Measurements from ENCODE around the gene LGALSL.

LGALSL gene

GRCh38 chr2:64457524-64457923 is 3.6 kb downstream of the LGALSL start:
- Histone ChIP-seq H3K4me3 (ENCODE audit: low read depth in 1 of 2, low read length in 2 of 2) (no peak overlapping the region), H3K36me3 (ENCODE audit: control insufficient read depth in 1 of 2, insufficient read depth in 2 of 2, low read length in 2 of 2) (peaks cover 14 to 28% of the 10 kb centered on the region in 2 donors), H3K9ac (ENCODE audit: low read depth in 1 of 2, low read length in 2 of 2) (no peak overlapping the region), H3K27ac (ENCODE audit: low read depth, low read length) (no peak overlapping the region), H3K27me3 (ENCODE audit: control insufficient read depth in 1 of 2, insufficient read depth in 2 of 2, low read length in 2 of 2) (no peaks in the 10 kb centered on the region), H3K9me3 (ENCODE audit: control insufficient read depth in 1 of 2, low read length in 2 of 2) (no peaks in the 10 kb centered on the region), H3K4me1 (ENCODE audit: control insufficient read depth in 1 of 2, insufficient read depth in 2 of 2, low read length in 2 of 2) (peaks cover 16 to 28% of the 10 kb centered on the region in 2 donors)

DNA sequence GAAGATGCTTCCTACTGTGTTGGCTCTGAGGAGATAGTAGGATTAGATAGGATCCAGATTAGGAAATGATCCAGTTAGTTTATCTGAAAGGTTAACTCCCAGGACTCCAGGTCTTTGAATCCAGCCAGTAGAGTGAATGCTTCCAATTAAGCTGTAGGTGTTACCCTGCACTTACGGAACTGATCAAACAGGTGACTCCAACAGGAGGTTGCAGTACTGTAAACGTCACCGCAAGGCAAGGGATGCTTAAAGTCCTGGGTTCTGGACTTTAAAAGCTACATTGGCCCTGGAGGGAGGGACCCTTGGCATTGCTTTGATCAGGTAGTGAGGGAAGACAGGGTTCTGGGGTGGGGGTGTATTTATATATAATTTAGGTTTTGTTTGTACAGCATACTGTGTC is 5.6 kb downstream of the LGALSL start:
- Histone ChIP-seq H3K4me1 (ENCODE audit: control insufficient read depth in 1 of 2, insufficient read depth in 2 of 2, low read length in 2 of 2) (peaks cover 6 to 16% of the 10 kb centered on the region in 2 donors), H3K9me3 (ENCODE audit: control insufficient read depth in 1 of 2, low read length in 2 of 2) (no peaks in the 10 kb centered on the region), H3K4me3 (ENCODE audit: low read depth in 1 of 2, low read length in 2 of 2) (no peak overlapping the region)

GRCh38 chr2:64460330-64460729 is 6.4 kb downstream of the LGALSL start:
- Histone ChIP-seq H3K9me3 (ENCODE audit: control insufficient read depth in 1 of 2, low read length in 2 of 2) (no peaks in the 10 kb centered on the region), H3K9ac (ENCODE audit: low read depth in 1 of 2, low read length in 2 of 2) (no peak overlapping the region), H3K4me1 (ENCODE audit: control insufficient read depth in 1 of 2, insufficient read depth in 2 of 2, low read length in 2 of 2) (peaks cover 3 to 12% of the 10 kb centered on the region in 2 donors), H3K27me3 (ENCODE audit: control insufficient read depth in 1 of 2, insufficient read depth in 2 of 2, low read length in 2 of 2) (no peaks in the 10 kb centered on the region), H3K36me3 (ENCODE audit: control insufficient read depth in 1 of 2, insufficient read depth in 2 of 2, low read length in 2 of 2) (peaks cover 14 to 28% of the 10 kb centered on the region in 2 donors), H3K4me3 (ENCODE audit: low read depth in 1 of 2, low read length in 2 of 2) (no peak overlapping the region), H3K27ac (ENCODE audit: low read depth, low read length) (no peak overlapping the region)

More for the DNA sequence above, 5.6 kb downstream of the LGALSL start:
- Histone ChIP-seq H3K9ac (ENCODE audit: low read depth in 1 of 2, low read length in 2 of 2) (no peak overlapping the region), H3K27ac (ENCODE audit: low read depth, low read length) (no peak overlapping the region), H3K36me3 (ENCODE audit: control insufficient read depth in 1 of 2, insufficient read depth in 2 of 2, low read length in 2 of 2) (peaks cover 14 to 28% of the 10 kb centered on the region in 2 donors), H3K27me3 (ENCODE audit: control insufficient read depth in 1 of 2, insufficient read depth in 2 of 2, low read length in 2 of 2) (no peaks in the 10 kb centered on the region)

DNA sequence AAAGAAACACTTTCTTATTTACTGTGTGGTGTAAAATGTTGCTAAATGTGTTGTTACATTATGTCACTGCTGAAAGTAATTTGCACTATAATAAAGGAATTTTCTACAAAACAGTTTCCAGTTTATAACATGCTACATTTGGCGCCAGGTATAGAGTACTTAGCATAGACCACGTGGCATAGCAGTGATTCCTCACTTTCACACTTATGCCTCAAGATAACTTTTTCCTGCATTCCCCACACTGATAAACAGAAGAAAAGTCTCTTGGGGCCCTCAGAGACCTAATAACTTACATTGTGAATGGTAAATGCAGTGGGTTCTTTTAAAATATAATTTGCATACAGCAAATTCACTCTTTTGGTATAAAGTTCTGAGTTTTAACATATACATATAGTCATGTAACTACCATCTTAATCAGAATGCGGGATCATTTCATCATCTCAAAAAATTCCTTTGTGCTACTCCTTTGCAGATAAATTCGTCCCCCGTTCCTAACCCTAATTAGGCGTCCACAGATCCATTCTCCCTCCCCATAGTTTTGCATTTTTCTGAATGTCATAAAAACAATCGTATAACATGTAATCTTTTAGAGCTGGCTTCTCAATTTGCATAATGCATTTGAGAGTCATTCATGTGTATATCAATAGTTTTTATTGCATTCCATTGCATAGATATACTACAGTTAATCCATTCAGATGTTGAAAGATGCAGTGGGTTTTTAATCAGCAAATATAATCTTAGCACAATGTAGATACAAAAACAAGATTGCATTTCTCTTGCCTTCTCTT is 7.5 kb downstream of the LGALSL start:
- Histone ChIP-seq H3K9me3 (ENCODE audit: control insufficient read depth in 1 of 2, low read length in 2 of 2) (no peaks in the 10 kb centered on the region), H3K4me3 (ENCODE audit: low read depth in 1 of 2, low read length in 2 of 2) (no peak overlapping the region), H3K9ac (ENCODE audit: low read depth in 1 of 2, low read length in 2 of 2) (no peak overlapping the region), H3K27ac (ENCODE audit: low read depth, low read length) (no peak overlapping the region), H3K4me1 (ENCODE audit: control insufficient read depth in 1 of 2, insufficient read depth in 2 of 2, low read length in 2 of 2) (peaks cover 0 to 8% of the 10 kb centered on the region in 2 donors), H3K27me3 (ENCODE audit: control insufficient read depth in 1 of 2, insufficient read depth in 2 of 2, low read length in 2 of 2) (no peaks in the 10 kb centered on the region), H3K36me3 (ENCODE audit: control insufficient read depth in 1 of 2, insufficient read depth in 2 of 2, low read length in 2 of 2) (peaks cover 14 to 24% of the 10 kb centered on the region in 2 donors)

DNA sequence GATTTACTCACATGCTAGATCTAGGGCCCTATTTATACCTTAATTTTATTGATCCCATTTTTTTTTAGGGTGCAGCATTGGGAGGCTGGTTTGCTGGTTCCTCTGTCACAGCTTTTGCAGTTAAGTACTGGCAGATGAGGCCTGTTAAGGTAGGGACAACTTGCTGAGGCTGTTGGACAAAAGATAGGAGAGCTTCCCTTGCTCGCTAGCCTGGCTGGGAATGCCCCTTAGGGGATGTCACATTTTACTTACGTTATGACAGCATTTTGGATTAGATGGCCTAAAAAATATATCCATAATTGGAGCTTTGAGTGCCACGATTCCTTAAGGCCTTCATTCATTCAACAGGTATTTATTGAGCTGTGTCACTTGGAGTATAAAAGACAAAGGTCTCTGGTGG is 8.2 kb downstream of the LGALSL start:
- no peak overlapping the region for H3K27ac ChIP-seq (ENCODE audit: low read depth, low read length)
- H3K27me3 ChIP-seq (ENCODE audit: control insufficient read depth in 1 of 2, insufficient read depth in 2 of 2, low read length in 2 of 2), result no peaks in the 10 kb centered on the region
- peaks cover 14 to 19% of the 10 kb centered on the region in 2 donors for H3K36me3 ChIP-seq (ENCODE audit: control insufficient read depth in 1 of 2, insufficient read depth in 2 of 2, low read length in 2 of 2)
- H3K4me1 ChIP-seq (ENCODE audit: control insufficient read depth in 1 of 2, insufficient read depth in 2 of 2, low read length in 2 of 2), result peaks cover 0 to 8% of the 10 kb centered on the region in 2 donors
- no peak overlapping the region for H3K9ac ChIP-seq (ENCODE audit: low read depth in 1 of 2, low read length in 2 of 2)
- H3K9me3 ChIP-seq (ENCODE audit: control insufficient read depth in 1 of 2, low read length in 2 of 2), result no peaks in the 10 kb centered on the region
- no peak overlapping the region for H3K4me3 ChIP-seq (ENCODE audit: low read depth in 1 of 2, low read length in 2 of 2)

DNA sequence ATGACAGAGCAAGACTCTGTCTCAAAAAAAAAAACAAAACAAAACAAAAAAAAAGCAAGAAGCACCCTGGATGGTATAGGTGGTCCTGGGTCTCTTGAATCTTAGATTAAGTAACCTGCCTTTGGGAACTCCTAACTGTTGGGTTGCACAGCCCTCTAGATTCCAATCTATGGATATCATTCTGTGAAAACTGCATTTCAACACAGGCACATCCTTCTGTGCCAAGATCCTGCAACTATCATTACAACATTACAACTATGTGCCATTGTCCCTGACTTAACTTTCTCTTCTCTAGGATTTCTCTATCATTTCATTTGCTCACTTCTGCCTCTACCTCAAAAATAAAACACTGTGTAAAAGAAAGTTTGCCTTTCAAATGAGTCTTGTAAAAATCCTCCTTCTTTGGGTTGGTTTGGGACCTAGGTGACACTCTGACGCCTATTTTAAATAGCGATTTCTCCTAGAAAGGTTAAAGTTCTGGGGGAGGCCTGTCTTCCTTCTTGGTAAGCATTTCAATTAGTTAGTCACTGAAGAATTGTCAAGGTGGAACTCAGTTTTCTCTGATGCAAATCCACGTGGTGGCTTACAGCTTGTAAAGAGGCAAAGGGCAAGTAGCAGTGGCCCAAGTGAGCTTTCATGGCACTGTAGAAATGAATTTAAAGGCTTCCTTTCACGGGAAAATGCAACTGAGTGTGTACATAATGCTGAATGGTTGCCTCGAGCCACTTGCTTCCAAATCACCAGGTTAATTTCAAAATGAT is 9.2 kb downstream of the LGALSL start:
- no peak overlapping the region for H3K9ac ChIP-seq (ENCODE audit: low read depth in 1 of 2, low read length in 2 of 2)
- no peaks in the 10 kb centered on the region for H3K9me3 ChIP-seq (ENCODE audit: control insufficient read depth in 1 of 2, low read length in 2 of 2)
- no peaks in the 10 kb centered on the region for H3K27me3 ChIP-seq (ENCODE audit: control insufficient read depth in 1 of 2, insufficient read depth in 2 of 2, low read length in 2 of 2)
- H3K36me3 ChIP-seq (ENCODE audit: control insufficient read depth in 1 of 2, insufficient read depth in 2 of 2, low read length in 2 of 2), result peaks cover 4 to 10% of the 10 kb centered on the region in 2 donors
- H3K4me3 ChIP-seq (ENCODE audit: low read depth in 1 of 2, low read length in 2 of 2), result no peak overlapping the region
- no peak overlapping the region for H3K27ac ChIP-seq (ENCODE audit: low read depth, low read length)
- H3K4me1 ChIP-seq (ENCODE audit: control insufficient read depth in 1 of 2, insufficient read depth in 2 of 2, low read length in 2 of 2), result peaks cover 0 to 8% of the 10 kb centered on the region in 2 donors

DNA sequence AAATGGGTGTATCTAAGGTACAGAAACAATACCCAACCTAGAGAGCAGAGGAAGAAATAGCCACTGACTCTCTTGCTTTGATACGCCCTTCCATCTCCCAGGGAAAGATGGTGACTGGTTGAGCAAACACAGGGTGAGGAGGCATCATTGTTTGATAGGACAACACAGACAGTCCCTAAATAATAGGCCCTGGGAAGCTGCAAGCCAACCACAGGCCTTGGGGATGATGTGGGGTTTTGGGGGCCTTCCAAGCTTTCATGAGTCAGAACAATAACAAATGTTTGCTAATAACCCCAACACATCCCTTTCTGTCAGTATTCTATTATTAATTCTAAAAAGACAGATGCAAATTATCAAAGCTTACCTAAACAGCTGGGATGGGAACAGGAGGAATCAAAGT is 9.8 kb downstream of the LGALSL start:
- Histone ChIP-seq H3K27me3 (ENCODE audit: control insufficient read depth in 1 of 2, insufficient read depth in 2 of 2, low read length in 2 of 2) (no peaks in the 10 kb centered on the region), H3K4me3 (ENCODE audit: low read depth in 1 of 2, low read length in 2 of 2) (no peak overlapping the region), H3K27ac (ENCODE audit: low read depth, low read length) (no peak overlapping the region), H3K4me1 (ENCODE audit: control insufficient read depth in 1 of 2, insufficient read depth in 2 of 2, low read length in 2 of 2) (peaks cover 0 to 8% of the 10 kb centered on the region in 2 donors), H3K9me3 (ENCODE audit: control insufficient read depth in 1 of 2, low read length in 2 of 2) (no peaks in the 10 kb centered on the region), H3K36me3 (ENCODE audit: control insufficient read depth in 1 of 2, insufficient read depth in 2 of 2, low read length in 2 of 2) (peaks cover 0 to 6% of the 10 kb centered on the region in 2 donors), H3K9ac (ENCODE audit: low read depth in 1 of 2, low read length in 2 of 2) (no peak overlapping the region)

DNA sequence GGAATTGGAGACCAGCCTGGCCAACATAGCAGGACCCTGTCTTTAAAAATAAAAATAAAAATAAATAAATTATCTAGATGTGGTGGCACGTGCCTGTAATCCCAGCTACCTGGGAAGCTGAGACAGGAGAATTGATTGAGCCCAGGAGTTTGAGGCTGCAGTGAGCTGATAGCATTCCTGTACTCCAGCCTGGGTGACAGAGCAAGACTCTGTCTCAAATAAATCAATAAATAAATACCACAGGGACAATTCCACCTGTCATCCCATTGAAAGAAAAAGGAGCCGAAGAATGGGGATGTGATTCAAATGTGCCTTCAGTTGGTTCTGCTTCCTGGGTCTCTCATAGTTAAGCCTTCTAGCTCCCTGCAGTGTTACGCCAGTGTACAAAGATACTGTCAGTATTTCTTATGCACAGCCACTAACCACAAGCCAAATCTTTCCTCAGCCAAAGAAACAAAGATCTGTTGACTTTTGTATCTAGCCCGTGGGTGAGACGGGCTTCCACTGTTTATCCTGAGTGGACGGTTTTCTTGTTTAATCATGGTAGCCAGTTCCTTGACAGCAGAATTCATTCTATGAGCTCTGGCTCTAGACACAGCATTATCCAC is 12.6 kb downstream of the LGALSL start:
- no peak overlapping the region for H3K4me3 ChIP-seq (ENCODE audit: low read depth in 1 of 2, low read length in 2 of 2)
- H3K27ac ChIP-seq (ENCODE audit: low read depth, low read length), result no peak overlapping the region
- no peaks in the 10 kb centered on the region for H3K36me3 ChIP-seq (ENCODE audit: control insufficient read depth in 1 of 2, insufficient read depth in 2 of 2, low read length in 2 of 2)
- H3K27me3 ChIP-seq (ENCODE audit: control insufficient read depth in 1 of 2, insufficient read depth in 2 of 2, low read length in 2 of 2), result no peaks in the 10 kb centered on the region
- peaks cover 0 to 7% of the 10 kb centered on the region in 2 donors for H3K4me1 ChIP-seq (ENCODE audit: control insufficient read depth in 1 of 2, insufficient read depth in 2 of 2, low read length in 2 of 2)
- H3K9ac ChIP-seq (ENCODE audit: low read depth in 1 of 2, low read length in 2 of 2), result no peak overlapping the region
- no peaks in the 10 kb centered on the region for H3K9me3 ChIP-seq (ENCODE audit: control insufficient read depth in 1 of 2, low read length in 2 of 2)

DNA sequence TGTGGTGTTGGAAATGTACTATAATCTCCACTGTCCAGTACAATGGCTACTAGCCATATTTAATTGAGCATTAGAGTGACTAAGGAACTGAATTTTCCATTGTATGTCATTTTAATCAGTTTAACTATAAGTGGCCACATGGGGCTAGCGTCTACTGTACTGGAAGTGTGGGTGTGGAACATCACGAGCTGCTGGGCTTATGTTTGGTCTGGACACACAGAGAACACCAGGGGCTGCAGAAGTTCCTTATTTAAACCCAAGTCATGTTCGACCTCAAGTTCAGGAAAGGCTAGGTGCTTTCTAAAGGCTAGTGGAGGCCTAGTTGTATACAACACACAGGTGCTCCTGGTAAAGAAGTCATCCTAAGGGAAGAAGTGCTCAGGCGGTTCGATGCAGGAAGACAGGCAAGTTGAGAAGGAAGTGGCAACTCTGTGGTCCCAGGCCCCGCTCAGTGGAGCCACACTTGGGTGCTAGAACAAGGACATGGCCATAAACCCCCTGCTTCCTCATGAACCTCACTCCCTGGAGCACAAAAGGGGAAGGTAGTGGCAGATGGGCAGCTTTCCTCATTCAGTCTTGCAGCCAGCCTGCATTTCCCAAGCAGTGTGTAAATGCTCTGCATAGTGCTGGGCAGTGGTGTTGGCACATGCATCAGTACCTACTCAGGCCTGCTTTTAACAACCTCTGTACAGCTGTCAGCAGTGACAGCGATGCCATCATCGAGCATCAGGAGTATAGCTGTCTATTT is 13.3 kb downstream of the LGALSL start:
- Histone ChIP-seq H3K9ac (ENCODE audit: low read depth in 1 of 2, low read length in 2 of 2) (no peak overlapping the region), H3K4me1 (ENCODE audit: control insufficient read depth in 1 of 2, insufficient read depth in 2 of 2, low read length in 2 of 2) (peaks cover 0 to 10% of the 10 kb centered on the region in 2 donors), H3K9me3 (ENCODE audit: control insufficient read depth in 1 of 2, low read length in 2 of 2) (no peaks in the 10 kb centered on the region), H3K27me3 (ENCODE audit: control insufficient read depth in 1 of 2, insufficient read depth in 2 of 2, low read length in 2 of 2) (no peaks in the 10 kb centered on the region), H3K4me3 (ENCODE audit: low read depth in 1 of 2, low read length in 2 of 2) (no peak overlapping the region), H3K36me3 (ENCODE audit: control insufficient read depth in 1 of 2, insufficient read depth in 2 of 2, low read length in 2 of 2) (no peaks in the 10 kb centered on the region), H3K27ac (ENCODE audit: low read depth, low read length) (no peak overlapping the region)
